Stimulated activated CD8-positive, alpha-beta memory T cell treated with anti-CD3 and anti-CD28 coated beads, Interleukin-2, amount 100 ng/mL, for 1 hour (primary cell): ENCODE data around the gene ADRB2.
"Not testable (repeated sequence)": the region's sequence is repeated elsewhere in the genome, so short reads cannot be mapped to it uniquely, and the experiment has no call there.

ENCODE experiments used
- DNase-seq, 2 donors: peaks; one replicate each; pipeline ENCODE4 v3.0.0-alpha.2; 2020; ENCODE audit warnings: low read depth in 2 of 2

ADRB2 gene

DNA sequence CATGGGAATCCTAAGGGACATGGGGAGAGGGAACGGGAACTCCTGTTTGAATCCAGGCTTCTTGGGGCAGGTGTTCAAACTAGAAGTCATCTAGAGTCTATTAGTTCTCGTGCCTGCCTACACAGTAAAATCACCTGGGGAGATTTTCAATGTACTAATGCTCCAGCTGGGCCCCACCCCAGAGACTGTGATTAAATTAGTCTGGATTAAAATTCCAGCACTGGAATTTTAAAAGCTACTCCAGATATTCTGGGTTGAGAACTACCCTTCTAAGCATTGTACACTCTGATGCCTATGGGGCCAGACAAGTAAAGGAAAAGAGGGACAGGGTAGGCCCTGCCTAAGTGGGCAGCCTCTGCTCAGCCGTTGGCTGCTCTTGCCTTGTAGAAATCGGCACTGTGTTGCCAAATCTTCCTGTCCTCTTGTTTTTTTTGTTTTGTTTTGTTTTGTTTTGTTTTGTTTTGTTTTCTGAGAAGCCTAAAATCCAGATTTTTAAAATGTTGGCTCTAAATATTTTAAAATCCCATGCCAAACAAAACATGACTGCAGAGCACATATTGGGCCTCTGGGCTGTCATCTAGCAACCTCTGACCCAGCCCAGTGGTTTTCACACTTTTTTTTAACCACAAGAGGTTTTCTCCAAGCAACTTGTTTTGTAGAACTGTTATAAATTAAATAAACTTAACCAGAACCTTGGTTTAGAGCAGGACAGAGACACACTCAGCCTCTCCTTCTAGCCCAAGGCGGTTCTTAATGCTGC lies 29.0 kb downstream of the ADRB2 start:
- peak; percentile 12 to 45 for DNase-seq

DNA sequence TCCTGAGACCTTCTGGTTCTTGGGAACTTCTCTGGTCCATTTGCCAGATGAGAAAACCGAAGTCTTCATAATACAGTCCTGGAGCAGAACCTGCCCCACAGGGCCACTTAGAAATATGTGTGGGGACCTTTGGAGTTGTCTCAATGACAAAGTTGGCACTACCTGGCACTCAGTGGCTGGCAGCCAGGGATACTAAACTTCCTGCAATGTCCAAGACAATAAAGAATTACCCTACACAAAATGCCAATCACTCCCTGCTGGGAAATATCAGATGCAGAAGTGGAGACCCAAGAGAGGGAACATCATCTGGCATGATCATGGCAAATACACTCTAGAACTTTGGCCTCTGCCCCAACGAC lies 29.6 kb downstream of the ADRB2 start:
- DNase-seq, result no peak

DNA sequence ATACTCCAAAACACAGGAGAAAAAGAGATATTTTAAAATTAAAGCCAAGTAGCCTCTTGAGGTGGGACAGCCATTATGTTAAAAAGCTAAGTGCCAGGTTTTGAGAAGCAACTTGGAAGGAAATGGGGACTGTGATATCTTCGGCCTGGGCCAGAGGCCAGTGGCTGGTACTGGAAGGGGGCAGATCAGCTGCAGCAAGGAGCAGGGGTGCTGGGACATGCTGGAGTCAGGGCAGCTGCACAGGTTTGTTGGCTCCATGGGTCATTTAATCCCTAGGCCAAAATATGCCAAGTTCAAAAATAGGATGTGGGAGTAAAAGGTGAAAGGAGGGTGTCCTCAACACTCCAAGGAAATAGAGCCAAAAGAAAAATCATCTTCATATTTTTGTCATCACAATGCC lies 30.0 kb downstream of the ADRB2 start:
- no peak for DNase-seq

DNA sequence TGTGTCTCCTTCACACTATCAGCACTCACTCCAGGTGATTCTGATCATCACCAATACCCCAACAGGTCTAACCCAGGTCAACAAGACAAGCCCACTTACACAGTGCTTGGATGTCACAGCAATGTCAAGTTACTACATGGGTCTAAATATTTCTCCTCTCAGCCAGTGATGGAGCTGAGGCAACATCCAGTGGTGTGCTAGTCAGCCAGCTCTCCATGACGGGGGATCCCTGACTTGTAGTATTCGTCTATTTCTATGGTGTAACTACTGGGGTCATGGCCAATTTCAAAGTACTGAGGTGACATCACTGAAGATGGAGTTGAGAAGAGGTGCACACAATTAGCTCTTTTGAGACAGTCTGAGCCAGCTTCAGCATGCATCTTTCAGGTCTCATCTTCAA lies 31.1 kb downstream of the ADRB2 start:
- no peak for DNase-seq

DNA sequence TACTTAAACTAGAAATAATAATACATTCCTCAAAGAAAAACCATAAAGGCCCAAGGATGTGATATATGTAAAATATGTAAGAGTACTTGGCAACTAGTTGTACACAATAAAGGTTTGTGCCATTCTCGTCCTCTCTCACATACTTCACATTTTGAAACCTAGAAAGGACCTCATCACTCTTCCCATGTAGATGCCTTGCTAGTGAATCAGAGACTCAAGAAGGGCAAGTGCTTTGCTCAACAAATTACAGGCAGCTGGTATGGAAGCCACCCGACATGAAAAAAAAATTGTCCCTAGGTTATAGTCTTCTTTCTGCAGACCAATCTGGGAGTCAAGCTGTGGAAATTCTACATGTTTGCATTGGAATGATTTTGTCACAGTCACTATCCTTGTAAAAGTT lies 31.7 kb downstream of the ADRB2 start:
- no peak for DNase-seq

DNA sequence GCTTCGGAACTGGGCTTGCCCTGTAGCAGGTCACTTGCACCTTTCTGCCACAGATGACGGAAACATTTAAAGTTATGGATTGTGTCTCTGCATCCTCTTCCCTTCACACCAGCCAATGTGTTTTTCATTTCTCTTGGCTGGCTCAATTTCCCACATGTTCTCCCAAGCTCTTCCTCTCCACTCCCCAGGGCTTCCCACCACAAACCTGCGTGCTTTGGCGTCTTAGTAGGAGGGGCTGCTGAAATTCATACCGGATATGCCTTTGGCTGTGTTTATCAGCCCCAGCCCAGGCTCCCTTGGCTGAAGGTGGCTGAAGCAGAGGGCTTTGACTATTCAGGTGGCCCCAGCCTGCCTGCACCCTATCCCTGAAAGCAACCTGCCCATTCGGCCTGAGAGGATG lies 32.1 kb downstream of the ADRB2 start:
- DNase-seq, result no peak

DNA sequence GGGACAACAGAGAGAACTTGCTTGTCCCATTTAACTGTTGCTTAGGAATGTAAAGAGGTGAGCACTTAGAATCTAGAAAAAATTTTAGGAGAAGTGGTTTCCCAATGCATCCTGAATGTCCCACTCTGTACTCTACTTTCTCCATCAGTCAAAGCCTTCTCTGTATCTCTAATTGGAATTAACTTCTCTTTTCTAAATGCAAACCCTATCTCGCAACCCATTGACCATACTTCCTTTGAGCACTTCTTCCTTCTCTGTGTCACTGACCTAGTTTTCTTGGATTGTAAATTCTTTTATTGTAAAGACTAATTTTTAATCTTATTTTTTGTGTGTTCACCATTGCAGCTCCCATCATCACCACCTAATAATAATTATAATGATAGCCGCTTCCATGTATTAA lies 33.3 kb downstream of the ADRB2 start:
- no peak for DNase-seq

DNA sequence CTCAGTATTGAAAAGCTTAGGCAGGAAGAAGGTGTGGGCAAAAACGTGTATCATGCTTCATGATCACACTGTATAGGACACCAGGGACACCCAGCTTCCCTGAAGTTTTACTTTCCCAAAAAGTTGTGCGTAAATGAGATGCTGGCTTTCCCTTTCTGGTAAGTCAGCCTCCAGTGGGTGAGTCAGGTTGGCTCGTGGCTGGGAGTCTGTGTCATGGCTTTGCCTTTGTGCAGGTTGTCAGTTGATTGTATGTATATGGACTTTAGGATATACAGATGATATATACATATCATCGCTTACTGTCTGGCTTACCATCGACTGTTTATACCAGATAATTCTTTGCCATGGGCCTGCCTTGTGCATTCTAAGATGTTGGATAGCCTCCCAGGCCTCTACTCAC lies 34.2 kb downstream of the ADRB2 start:
- no peak for DNase-seq

DNA sequence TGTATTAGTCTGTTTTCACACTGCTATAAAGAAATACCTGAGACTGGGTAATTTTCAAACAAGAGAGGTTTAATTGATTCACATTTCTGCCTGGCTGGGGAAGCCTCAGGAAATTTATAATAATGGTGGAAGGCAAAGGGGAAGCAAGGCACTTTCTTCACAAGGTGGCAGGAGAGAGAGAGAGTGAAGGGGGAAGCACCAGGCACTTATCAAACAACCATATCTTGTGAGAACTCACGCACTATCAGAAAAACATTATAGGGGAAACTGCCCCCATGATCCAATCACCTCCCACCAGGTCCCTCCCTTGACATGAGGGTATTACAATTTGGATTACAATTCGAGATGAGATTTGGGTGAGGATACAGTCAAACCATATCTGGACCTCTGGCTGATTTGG lies 34.7 kb downstream of the ADRB2 start:
- DNase-seq, result no peak

DNA sequence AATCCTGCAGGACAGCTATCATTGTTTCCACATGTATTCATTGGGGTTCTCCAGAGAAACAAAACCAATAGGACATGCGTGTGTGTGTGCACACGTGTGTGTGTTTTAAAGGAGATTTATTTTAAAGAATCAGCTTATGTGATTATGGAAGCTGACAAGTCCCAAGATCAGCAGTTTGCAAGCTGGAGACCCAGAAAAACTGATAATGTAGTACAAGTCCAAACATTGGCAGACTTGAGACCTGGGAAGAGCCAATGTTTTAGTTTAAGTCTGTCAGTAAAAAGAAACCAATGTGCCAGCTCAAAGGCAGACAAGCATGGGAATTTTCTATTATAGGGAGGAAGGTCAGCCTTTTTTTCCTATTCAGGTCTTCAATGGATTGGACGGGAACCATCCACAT lies 35.3 kb downstream of the ADRB2 start:
- no peak for DNase-seq

DNA sequence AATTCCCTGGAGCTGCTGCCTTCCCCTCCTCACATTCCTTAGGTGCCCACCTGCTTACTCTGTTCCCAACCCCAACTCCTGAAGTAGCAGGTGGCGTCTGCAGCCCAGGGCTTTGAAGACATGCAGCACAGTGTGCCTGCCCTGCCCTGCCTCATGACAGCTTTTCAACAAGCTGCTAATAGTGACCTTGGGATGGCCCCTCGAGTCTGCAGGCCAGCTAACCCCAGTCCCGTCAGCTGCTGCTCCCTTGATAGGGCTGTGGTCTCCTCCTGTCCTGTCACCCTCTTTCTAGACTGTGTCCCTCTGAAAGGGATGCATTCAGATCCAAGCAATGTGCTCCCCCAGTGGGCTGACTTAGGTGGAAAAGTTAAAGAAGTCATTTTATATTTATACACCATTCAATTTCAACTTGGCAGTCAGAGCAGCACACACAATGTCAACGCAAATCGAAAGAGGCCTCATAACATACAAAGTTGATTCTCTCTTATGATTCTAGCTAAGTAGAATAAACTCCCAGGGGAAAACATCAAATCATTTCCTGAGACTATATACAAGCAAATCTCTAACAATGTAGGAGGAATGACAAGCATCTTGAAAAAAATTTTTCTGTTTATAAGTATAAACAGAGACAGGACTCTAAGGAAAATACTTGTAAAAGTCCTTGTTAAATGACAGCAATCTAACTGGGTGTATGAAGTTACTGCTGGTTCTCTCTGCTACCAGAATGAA lies 37.9 kb downstream of the ADRB2 start:
- DNase-seq, result no peak

DNA sequence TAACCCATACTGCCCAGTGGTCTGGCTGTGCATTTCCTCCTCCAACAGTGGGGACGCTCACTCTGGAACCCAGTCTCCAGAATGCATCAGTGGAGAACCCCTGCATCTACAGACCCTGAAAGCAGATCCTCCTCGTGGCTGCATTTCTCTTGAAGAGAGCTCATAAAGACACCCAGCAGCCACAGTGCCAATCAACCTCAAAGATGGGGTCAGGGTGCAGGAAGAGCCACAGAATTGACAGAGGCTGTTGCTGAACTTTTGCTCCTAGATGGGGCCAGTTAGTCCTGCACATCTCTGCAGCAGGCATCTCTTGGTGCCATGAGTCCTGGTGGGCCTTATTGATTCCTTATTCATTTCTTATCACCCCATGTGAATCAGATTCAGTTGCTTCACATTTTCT lies 39.6 kb downstream of the ADRB2 start:
- no peak for DNase-seq

DNA sequence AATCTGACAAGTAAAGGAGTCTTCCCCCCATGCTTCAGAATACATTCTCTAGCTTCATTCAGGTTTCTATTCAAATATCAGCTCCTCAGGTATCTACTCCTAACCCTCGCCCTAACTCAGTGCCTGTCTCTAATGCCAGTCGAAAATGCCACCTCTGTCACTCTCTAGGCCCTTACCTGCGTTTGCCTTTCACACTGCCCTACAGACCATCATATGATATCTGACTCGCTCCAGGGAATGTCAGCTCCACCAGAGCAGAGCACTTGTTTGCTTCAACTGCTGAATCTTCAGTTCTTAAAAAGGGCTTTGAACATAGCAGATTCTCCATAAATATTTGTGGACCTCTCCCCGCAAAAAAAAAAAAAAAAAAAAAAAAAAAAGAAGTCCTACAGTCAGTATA lies 46.7 kb downstream of the ADRB2 start:
- no peak for DNase-seq

DNA sequence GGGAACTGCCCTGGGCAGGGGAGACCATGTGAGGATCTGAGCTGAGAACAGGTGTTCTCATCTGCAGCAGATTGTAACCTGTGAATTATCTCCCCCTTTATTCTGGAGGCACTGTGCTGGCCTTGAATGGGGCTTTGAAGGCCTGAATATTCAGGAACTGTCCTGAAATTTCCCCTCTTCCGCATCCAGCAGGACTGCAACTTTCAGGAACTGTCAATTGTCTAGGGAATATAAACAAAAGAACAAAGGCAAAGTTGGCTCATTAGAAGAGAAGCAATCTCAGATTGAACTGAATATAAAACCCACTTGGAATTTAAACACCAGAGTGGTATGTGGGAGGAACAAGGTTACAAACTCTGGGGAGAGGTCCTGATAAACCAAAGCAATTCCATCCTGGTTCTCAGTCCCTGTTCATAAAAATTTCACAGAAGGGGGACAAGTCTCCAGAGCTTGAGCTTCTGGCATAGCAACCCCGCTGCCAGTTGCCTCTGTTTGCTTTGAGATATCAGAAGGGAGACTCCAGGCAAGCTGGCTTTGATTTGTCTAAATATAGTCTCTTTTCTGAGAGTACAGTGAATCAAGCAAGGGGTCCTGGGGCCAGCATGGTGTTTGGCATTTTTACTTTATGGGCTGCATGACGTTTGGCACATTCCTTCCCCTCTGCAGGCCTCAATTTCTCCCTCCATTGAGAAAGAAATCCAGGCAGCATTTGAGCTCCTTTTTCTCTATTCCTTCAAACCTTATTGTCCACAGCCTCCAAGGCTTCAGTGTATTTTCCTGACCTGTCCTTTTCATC lies 47.5 kb downstream of the ADRB2 start:
- DNase-seq, result no peak

DNA sequence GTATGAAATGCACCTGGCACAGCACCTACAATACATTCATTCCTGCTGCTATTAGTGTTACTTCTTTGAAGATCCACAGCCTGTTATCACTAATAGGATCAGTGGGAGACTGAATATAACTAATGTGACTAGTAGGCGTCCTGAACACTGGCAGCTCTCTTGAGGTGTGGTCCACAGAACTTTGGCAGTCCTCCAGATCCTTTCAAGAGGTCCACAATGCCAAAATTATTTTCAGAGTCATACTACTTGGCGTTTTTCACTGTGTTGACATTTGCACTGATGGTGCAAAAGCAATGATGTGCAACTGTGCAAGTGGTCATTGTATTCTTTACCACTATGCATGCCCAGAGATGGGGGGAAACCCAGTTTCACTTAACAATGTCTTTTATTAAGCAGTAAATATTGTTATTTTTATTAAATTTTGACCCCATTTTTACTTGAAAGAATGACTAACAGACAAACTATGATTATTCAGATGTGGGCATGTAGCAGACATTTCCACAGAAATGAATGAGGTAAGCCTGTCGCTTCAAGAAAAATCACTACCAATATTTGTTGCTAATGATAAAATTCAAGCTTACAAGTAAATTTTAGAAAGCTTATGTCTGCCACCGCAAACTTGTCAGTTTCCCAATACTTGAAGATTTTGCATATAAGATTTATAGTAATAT lies 48.9 kb downstream of the ADRB2 start:
- DNase-seq, result no peak

DNA sequence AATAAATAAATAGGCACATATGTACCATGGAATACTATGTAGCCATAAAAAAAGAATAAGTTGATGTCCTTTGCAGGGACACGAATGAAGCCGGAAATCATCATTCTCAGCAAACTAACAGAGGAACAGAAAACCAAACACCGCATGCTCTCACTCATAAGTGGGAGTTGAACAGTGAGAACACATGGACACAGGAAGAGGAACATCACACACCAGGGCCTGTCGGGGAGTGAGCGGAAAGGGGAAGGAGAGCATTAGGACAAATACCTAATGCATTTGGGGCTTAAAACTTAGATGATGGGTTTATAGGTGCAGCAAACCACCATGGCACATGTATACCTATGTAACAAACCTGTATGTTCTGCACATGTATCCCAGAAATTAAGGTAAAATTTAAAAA lies 51.0 kb downstream of the ADRB2 start:
- not testable (repeated sequence) for DNase-seq
